HEK293 (cell line): ENCODE measurements around the gene DDX52.

Source experiments
- CTCF ChIA-PET: fragments of 350-600 bp; formaldehyde crosslinking; extraction: SDS; loops from one replicate; lab custom pipeline; 2021; ENCODE audit warnings: antibody characterized with exemption; lab: Yijun Ruan, JAX
- POLR2A ChIA-PET: fragments of 300-600 bp; formaldehyde crosslinking; extraction: SDS; loops from one replicate; lab custom pipeline; 2020; ENCODE audit warnings: antibody characterized with exemption, inconsistent platforms; lab: Yijun Ruan, JAX
- H3K27ac ChIP-seq: fragments of 200-500 bp; sonication (Bioruptor generic); 2 replicates; pipeline ENCODE4 v1.5.1; 2014; ENCODE audit warnings: low read depth, low read length, control low read depth, inconsistent platforms; ENCODE audit errors: extremely low read depth
- H3K36me3 ChIP-seq, 2 experiments: fragments of 200-500 bp in 1 of 2; sonication (Bioruptor generic) in 1 of 2; 1 replicate in 1 of 2; 2 replicates in 1 of 2; pipeline ENCODE4 v1.5.1; 2014 to 2017; ENCODE audit warnings: inconsistent platforms in 2 of 2, low read length in 2 of 2; ENCODE audit not compliant: control insufficient read depth in 2 of 2, insufficient read depth in 1 of 2
- H3K4me1 ChIP-seq: fragments of 200-500 bp; sonication (Bioruptor generic); 2 replicates; pipeline ENCODE4 v1.5.1; 2014; ENCODE audit warnings: mild to moderate bottlenecking, low read length, inconsistent platforms; ENCODE audit not compliant: control insufficient read depth, insufficient read depth
- H3K4me3 ChIP-seq: 2 replicates; pipeline ENCODE4 v1.5.1; 2011; ENCODE audit warnings: low read depth, mild to moderate bottlenecking, control low read depth, low read length, moderate library complexity
- H3K9me3 ChIP-seq: fragments of 200-500 bp; sonication (Bioruptor generic); 2 replicates; pipeline ENCODE4 v1.5.1; 2014; ENCODE audit warnings: low read depth, low read length, inconsistent platforms; ENCODE audit not compliant: control insufficient read depth, insufficient read depth
- IKZF3 ChIP-seq: fragments of 450-650 bp; IDR thresholded peaks from 2 replicates; pipeline ENCODE4 v1.5.0; 2018; ENCODE audit warnings: missing biosample characterization, mild to moderate bottlenecking, missing genetic modification characterization, moderate library complexity
- KLF10 ChIP-seq: fragments of 450-650 bp; IDR thresholded peaks from 2 replicates; pipeline ENCODE4 v1.5.1; 2018; ENCODE audit warnings: missing biosample characterization, mild to moderate bottlenecking, missing genetic modification characterization
- OSR2 ChIP-seq: fragments of 450-650 bp; formaldehyde crosslinking; IDR thresholded peaks from 2 replicates; pipeline ENCODE4 v1.5.1; 2016; ENCODE audit warnings: missing biosample characterization, missing genetic modification characterization
- OVOL3 ChIP-seq: fragments of 450-650 bp; formaldehyde crosslinking; IDR thresholded peaks from 2 replicates; pipeline ENCODE4 v1.5.1; 2016; ENCODE audit warnings: missing biosample characterization, missing genetic modification characterization
- ZBTB17 ChIP-seq: fragments of 450-650 bp; formaldehyde crosslinking; IDR thresholded peaks from 2 replicates; pipeline ENCODE4 v1.5.1; 2016; ENCODE audit warnings: missing biosample characterization, missing genetic modification characterization
- ZIC2 ChIP-seq: fragments of 450-650 bp; formaldehyde crosslinking; IDR thresholded peaks from 2 replicates; pipeline ENCODE4 v1.5.1; 2016; ENCODE audit warnings: missing biosample characterization, missing genetic modification characterization
- ZNF138 ChIP-seq: fragments of 450-650 bp; formaldehyde crosslinking; IDR thresholded peaks from 2 replicates; pipeline ENCODE4 v1.5.1; 2016; ENCODE audit warnings: missing biosample characterization, missing genetic modification characterization, borderline replicate concordance
- ZNF214 ChIP-seq: fragments of 450-650 bp; formaldehyde crosslinking; IDR thresholded peaks from 2 replicates; pipeline ENCODE4 v1.5.1; 2017; ENCODE audit warnings: missing biosample characterization, mild to moderate bottlenecking, missing genetic modification characterization, borderline replicate concordance
- ZNF274 ChIP-seq, 2 experiments: fragments of 200-500 bp in 1 of 2; fragments of 450-650 bp in 1 of 2; sonication (Bioruptor generic) in 1 of 2; formaldehyde crosslinking in 1 of 2; IDR thresholded peaks; 2 replicates each; pipeline versions ENCODE4 v1.5.1 to v1.6.1; 2014 to 2016; ENCODE audit warnings: borderline replicate concordance in 1 of 2, inconsistent platforms in 1 of 2, low read length in 1 of 2, missing biosample characterization in 1 of 2, missing genetic modification characterization in 1 of 2
- ZNF354C ChIP-seq: fragments of 450-650 bp; formaldehyde crosslinking; IDR thresholded peaks from 2 replicates; pipeline ENCODE4 v1.5.1; 2016; ENCODE audit warnings: missing biosample characterization, missing genetic modification characterization, low read depth, borderline replicate concordance
- ZNF404 ChIP-seq: fragments of 450-650 bp; formaldehyde crosslinking; IDR thresholded peaks from 2 replicates; pipeline ENCODE4 v1.5.1; 2017; ENCODE audit warnings: missing biosample characterization, missing genetic modification characterization
- ZNF416 ChIP-seq: fragments of 450-650 bp; formaldehyde crosslinking; IDR thresholded peaks from 2 replicates; pipeline ENCODE4 v1.5.1; 2016; ENCODE audit warnings: missing biosample characterization, missing genetic modification characterization
- ZNF433 ChIP-seq: fragments of 450-650 bp; formaldehyde crosslinking; IDR thresholded peaks from 2 replicates; pipeline ENCODE4 v1.5.1; 2016; ENCODE audit warnings: missing biosample characterization, missing genetic modification characterization, low read depth
- ZNF548 ChIP-seq: fragments of 450-650 bp; formaldehyde crosslinking; IDR thresholded peaks from 2 replicates; pipeline ENCODE4 v1.5.1; 2016; ENCODE audit warnings: missing biosample characterization, missing genetic modification characterization
- ZNF596 ChIP-seq: fragments of 450-650 bp; IDR thresholded peaks from 2 replicates; pipeline ENCODE4 v1.5.0; 2018; ENCODE audit warnings: missing biosample characterization, mild to moderate bottlenecking, missing genetic modification characterization, moderate library complexity
- ZNF639 ChIP-seq: fragments of 450-650 bp; formaldehyde crosslinking; IDR thresholded peaks from 2 replicates; pipeline ENCODE4 v1.5.1; 2016; ENCODE audit warnings: missing biosample characterization, missing genetic modification characterization
- ZNF658 ChIP-seq: fragments of 450-650 bp; formaldehyde crosslinking; IDR thresholded peaks from 2 replicates; pipeline ENCODE4; 2016; ENCODE audit warnings: missing biosample characterization, missing genetic modification characterization
- ZNF701 ChIP-seq: fragments of 450-650 bp; formaldehyde crosslinking; IDR thresholded peaks from 2 replicates; pipeline ENCODE4 v1.5.1; 2016; ENCODE audit warnings: missing biosample characterization, missing genetic modification characterization
- ZNF830 ChIP-seq: fragments of 450-650 bp; IDR thresholded peaks from 2 replicates; pipeline ENCODE4 v1.5.0; 2018; ENCODE audit warnings: missing biosample characterization, missing genetic modification characterization, low read depth, mild to moderate bottlenecking, moderate library complexity
- ZSCAN18 ChIP-seq: fragments of 450-650 bp; formaldehyde crosslinking; IDR thresholded peaks from 2 replicates; pipeline ENCODE4 v1.5.1; 2016; ENCODE audit warnings: missing biosample characterization, missing genetic modification characterization
- ZSCAN30 ChIP-seq: fragments of 450-650 bp; IDR thresholded peaks from 2 replicates; pipeline ENCODE4 v1.5.1; 2018; ENCODE audit warnings: missing biosample characterization, mild to moderate bottlenecking, missing genetic modification characterization, moderate library complexity
- TF ChIP-seq, protein P1 (sequence below): fragments of 450-650 bp; formaldehyde crosslinking; optimal IDR thresholded peaks from 2 replicates; pipeline ENCODE3; 2016; ENCODE audit warnings: missing biosample characterization, mild to moderate bottlenecking, missing genetic modification characterization
- TF ChIP-seq, protein P2 (sequence below): fragments of 450-650 bp; formaldehyde crosslinking; IDR thresholded peaks from 2 replicates; pipeline ENCODE4 v1.5.1; 2016; ENCODE audit warnings: missing biosample characterization, missing genetic modification characterization
- TF ChIP-seq, protein P3 (sequence below): fragments of 450-650 bp; formaldehyde crosslinking; IDR thresholded peaks from 2 replicates; pipeline ENCODE4 v1.5.1; 2016; ENCODE audit warnings: missing biosample characterization, missing genetic modification characterization

Gene DDX52

DNA sequence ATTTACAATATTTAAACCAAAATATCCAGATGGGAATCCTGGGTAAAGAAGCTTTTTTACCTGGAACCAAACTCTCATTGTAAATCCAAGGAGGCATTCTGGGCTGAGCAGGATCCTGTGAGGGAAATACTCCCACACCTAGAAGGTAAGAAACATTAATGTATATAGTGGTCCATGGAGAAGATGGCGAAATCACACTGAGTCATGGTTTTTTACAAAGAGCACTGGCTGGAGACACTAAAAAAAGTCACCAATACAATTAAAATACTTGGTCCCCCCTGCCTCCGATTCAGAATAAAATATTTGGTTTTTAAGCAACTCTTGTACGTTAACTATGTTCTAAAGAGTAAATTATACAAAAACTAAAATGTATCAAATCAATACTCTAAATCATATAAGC is 67.0 kb downstream of the DDX52 start:
- H3K36me3 ChIP-seq = peaks cover 48 to 54% of the 10 kb centered on the region in 2 experiments
- TF ChIP-seq, protein P1, sequence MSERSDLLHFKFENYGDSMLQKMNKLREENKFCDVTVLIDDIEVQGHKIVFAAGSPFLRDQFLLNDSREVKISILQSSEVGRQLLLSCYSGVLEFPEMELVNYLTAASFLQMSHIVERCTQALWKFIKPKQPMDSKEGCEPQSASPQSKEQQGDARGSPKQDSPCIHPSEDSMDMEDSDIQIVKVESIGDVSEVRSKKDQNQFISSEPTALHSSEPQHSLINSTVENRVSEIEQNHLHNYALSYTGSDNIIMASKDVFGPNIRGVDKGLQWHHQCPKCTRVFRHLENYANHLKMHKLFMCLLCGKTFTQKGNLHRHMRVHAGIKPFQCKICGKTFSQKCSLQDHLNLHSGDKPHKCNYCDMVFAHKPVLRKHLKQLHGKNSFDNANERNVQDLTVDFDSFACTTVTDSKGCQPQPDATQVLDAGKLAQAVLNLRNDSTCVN (tag by site-specific recombination) = no peak
- TF ChIP-seq IKZF3 (tag by site-specific recombination) (no peak), ZSCAN18 (tag by site-specific recombination) (no peak), OVOL3 (tag by site-specific recombination) (no peak), ZIC2 (tag by site-specific recombination) (no peak), ZNF404 (no peak), ZNF701 (no peak), ZNF214 (tag by site-specific recombination) (no peak), ZNF354C (no peak), ZNF416 (tag by site-specific recombination) (no peak), ZNF274 (IDR thresholded peaks at IDR 0.05; ENCODE audit: low read length) (no peak), ZNF274 (tag by site-specific recombination; IDR thresholded peaks at IDR 0.05; ENCODE audit: borderline replicate concordance) (no peak), OSR2 (tag by site-specific recombination) (no peak), ZNF830 (no peak), ZNF548 (tag by site-specific recombination) (no peak), KLF10 (no peak), ZNF658 (tag by site-specific recombination) (no peak), ZNF639 (no peak), ZNF596 (tag by site-specific recombination) (no peak)
- TF ChIP-seq, protein P2, sequence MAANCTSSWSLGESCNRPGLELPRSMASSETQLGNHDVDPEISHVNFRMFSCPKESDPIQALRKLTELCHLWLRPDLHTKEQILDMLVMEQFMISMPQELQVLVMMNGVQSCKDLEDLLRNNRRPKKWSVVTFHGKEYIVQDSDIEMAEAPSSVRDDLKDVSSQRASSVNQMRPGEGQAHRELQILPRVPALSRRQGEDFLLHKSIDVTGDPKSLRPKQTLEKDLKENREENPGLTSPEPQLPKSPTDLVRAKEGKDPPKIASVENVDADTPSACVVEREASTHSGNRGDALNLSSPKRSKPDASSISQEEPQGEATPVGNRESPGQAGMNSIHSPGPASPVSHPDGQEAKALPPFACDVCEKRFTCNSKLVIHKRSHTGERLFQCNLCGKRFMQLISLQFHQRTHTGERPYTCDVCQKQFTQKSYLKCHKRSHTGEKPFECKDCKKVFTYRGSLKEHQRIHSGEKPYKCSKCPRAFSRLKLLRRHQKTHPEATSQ (tag by site-specific recombination) = no peak
- ChIA-PET CTCF (no interaction called here), POLR2A (no interaction called here)
- no peaks in the 10 kb centered on the region for H3K9me3 ChIP-seq
- H3K4me1 ChIP-seq = no peaks in the 10 kb centered on the region
- no peak overlapping the region for H3K27ac ChIP-seq
- H3K4me3 ChIP-seq = no peak overlapping the region

DNA sequence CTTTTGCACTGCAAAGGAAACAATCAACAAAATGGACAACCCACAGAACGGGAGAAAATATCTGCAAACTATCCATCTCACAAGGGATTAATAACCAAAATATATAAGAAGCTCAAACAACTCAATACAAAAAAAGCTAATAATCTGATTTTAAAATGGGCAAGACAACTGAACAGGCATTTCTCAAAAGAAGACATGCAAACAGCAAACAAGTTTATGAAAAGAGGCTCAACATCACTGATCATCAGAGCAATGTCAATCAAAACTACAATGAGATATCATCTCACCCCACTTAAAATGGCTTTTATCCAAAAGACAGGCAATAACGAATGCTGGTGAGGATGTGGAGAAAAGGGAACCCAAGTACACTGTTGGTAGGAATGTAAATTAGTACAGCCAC is 68.8 kb downstream of the DDX52 start:
- CTCF ChIA-PET = interaction anchor here (1.0 kb wide), 2 partner anchors 47 to 201 kb away, joined by 3 to 4 read pairs; no protein-coding TSS in a partner anchor
- H3K36me3 ChIP-seq = peaks cover 50 to 54% of the 10 kb centered on the region in 2 experiments
- POLR2A ChIA-PET = no interaction called here
- H3K4me1 ChIP-seq = no peaks in the 10 kb centered on the region
- no peaks in the 10 kb centered on the region for H3K9me3 ChIP-seq
- no peak overlapping the region for H3K4me3 ChIP-seq
- no peak overlapping the region for H3K27ac ChIP-seq
- TF ChIP-seq ZBTB17 (tag by site-specific recombination) (no peak), ZNF138 (no peak), ZSCAN30 (no peak), ZNF433 (tag by site-specific recombination) (no peak)
- TF ChIP-seq, protein P3, sequence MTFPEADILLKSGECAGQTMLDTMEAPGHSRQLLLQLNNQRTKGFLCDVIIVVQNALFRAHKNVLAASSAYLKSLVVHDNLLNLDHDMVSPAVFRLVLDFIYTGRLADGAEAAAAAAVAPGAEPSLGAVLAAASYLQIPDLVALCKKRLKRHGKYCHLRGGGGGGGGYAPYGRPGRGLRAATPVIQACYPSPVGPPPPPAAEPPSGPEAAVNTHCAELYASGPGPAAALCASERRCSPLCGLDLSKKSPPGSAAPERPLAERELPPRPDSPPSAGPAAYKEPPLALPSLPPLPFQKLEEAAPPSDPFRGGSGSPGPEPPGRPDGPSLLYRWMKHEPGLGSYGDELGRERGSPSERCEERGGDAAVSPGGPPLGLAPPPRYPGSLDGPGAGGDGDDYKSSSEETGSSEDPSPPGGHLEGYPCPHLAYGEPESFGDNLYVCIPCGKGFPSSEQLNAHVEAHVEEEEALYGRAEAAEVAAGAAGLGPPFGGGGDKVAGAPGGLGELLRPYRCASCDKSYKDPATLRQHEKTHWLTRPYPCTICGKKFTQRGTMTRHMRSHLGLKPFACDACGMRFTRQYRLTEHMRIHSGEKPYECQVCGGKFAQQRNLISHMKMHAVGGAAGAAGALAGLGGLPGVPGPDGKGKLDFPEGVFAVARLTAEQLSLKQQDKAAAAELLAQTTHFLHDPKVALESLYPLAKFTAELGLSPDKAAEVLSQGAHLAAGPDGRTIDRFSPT (tag by site-specific recombination) = no peak
